ENCODE results near the gene CEP70.

GRCh38 chr3:138464491-138464860, 129.6 kb downstream of the CEP70 start:
- TF ChIP-seq, protein P1, sequence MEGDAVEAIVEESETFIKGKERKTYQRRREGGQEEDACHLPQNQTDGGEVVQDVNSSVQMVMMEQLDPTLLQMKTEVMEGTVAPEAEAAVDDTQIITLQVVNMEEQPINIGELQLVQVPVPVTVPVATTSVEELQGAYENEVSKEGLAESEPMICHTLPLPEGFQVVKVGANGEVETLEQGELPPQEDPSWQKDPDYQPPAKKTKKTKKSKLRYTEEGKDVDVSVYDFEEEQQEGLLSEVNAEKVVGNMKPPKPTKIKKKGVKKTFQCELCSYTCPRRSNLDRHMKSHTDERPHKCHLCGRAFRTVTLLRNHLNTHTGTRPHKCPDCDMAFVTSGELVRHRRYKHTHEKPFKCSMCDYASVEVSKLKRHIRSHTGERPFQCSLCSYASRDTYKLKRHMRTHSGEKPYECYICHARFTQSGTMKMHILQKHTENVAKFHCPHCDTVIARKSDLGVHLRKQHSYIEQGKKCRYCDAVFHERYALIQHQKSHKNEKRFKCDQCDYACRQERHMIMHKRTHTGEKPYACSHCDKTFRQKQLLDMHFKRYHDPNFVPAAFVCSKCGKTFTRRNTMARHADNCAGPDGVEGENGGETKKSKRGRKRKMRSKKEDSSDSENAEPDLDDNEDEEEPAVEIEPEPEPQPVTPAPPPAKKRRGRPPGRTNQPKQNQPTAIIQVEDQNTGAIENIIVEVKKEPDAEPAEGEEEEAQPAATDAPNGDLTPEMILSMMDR (IDR thresholded peaks at IDR 0.05; ENCODE audit: low read depth, low read length, missing input control), result no peak
- TF ChIP-seq, protein P2, sequence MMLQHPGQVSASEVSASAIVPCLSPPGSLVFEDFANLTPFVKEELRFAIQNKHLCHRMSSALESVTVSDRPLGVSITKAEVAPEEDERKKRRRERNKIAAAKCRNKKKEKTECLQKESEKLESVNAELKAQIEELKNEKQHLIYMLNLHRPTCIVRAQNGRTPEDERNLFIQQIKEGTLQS (IDR thresholded peaks at IDR 0.05), result no peak
- no peak for TF ChIP-seq JUND (IDR thresholded peaks at IDR 0.05)
- TF ChIP-seq YY1 (IDR thresholded peaks at IDR 0.05), result no peak
- TF ChIP-seq FOXA1 (IDR thresholded peaks at IDR 0.05), result no peak
- TF ChIP-seq TAF1 (conservative IDR thresholded peaks at IDR 0.05), result no peak
- TF ChIP-seq, protein P3, sequence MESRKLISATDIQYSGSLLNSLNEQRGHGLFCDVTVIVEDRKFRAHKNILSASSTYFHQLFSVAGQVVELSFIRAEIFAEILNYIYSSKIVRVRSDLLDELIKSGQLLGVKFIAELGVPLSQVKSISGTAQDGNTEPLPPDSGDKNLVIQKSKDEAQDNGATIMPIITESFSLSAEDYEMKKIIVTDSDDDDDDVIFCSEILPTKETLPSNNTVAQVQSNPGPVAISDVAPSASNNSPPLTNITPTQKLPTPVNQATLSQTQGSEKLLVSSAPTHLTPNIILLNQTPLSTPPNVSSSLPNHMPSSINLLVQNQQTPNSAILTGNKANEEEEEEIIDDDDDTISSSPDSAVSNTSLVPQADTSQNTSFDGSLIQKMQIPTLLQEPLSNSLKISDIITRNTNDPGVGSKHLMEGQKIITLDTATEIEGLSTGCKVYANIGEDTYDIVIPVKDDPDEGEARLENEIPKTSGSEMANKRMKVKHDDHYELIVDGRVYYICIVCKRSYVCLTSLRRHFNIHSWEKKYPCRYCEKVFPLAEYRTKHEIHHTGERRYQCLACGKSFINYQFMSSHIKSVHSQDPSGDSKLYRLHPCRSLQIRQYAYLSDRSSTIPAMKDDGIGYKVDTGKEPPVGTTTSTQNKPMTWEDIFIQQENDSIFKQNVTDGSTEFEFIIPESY (IDR thresholded peaks at IDR 0.05), result no peak

Measured in liver (tissue), 3 donors.